ENCODE measurements around the gene LINGO1. TPM values are rescaled to one million over a fixed set of nuclear protein-coding genes. Genes with fewer than 3 reads are reported as not detected.

Gene LINGO1
- polyA plus RNA-seq, 3 donors = not detected

- H3K9me3 ChIP-seq (replicated peaks in 1 of 2; ENCODE audit: control insufficient read depth in 1 of 2, insufficient read depth in 1 of 2, low read length in 2 of 2) = no peaks in the 10 kb centered on the region
- peaks cover 0 to 6% (median 0%) of the 10 kb centered on the region in 7 donors for H3K9me3 Mint-ChIP-seq
Measured at GRCh38 chr15:77564938-77565337, 67.8 kb downstream of the LINGO1 start.

GRCh38 chr15:77564341-77564740, 68.4 kb downstream of the LINGO1 start:
- intact Hi-C loops (cut with micrococcal nuclease) = no loop called here
- Mint-ChIP-seq H3K4me1 (peaks cover 5% of the 10 kb centered on the region), H3K27me3 (ENCODE audit: low read depth in 3 of 3) (peaks cover 2 to 7% (median 3%) of the 10 kb centered on the region in 3 donors)

More at GRCh38 chr15:77564938-77565337, 67.8 kb downstream of the LINGO1 start:
- Histone ChIP-seq H3K4me2 (replicated peaks; ENCODE audit: extremely low read depth, low read length, poor library complexity, severe bottlenecking) (no peak overlapping the region), H4K20me1 (ENCODE audit: insufficient read depth, low read length) (no peaks in the 10 kb centered on the region), H3K9ac (ENCODE audit: insufficient read depth, low read length, poor library complexity, severe bottlenecking) (no peak overlapping the region), H3K4me3 (replicated peaks in 1 of 3; ENCODE audit: low read depth in 2 of 3, low read length in 3 of 3) (no peak overlapping the region), H3K36me3 (replicated peaks in 1 of 2; ENCODE audit: control insufficient read depth in 1 of 2, insufficient read depth in 2 of 2, low read length in 2 of 2) (no peaks in the 10 kb centered on the region), H3K4me1 (ENCODE audit: control insufficient read depth in 1 of 2, insufficient read depth in 2 of 2, low read length in 2 of 2) (peaks cover 8 to 9% of the 10 kb centered on the region in 2 donors), H3K79me2 (ENCODE audit: insufficient read depth, low read length) (no peaks in the 10 kb centered on the region), H2AFZ (ENCODE audit: insufficient read depth, low read depth, low read length, poor library complexity, severe bottlenecking) (no peak overlapping the region), H3K27me3 (ENCODE audit: control insufficient read depth in 2 of 2, insufficient read depth in 2 of 2, low read length in 2 of 2) (no peaks in the 10 kb centered on the region), H3K27ac (ENCODE audit: low read depth in 1 of 2, low read length in 2 of 2) (no peak overlapping the region)
- Mint-ChIP-seq H3K27ac (peak overlapping the region in 1 of 7 donors; percentile 15), H3K36me3 (no peaks in the 10 kb centered on the region), H3K4me1 (peaks cover 11% of the 10 kb centered on the region), H3K27me3 (ENCODE audit: low read depth in 3 of 3) (peaks cover 2 to 7% (median 5%) of the 10 kb centered on the region in 3 donors), H3K4me3 (no peak overlapping the region)
- no peak for DNase-seq
- 100% methylated on average over 6 of the region's 9 CpGs for WGBS (ENCODE audit: insufficient coverage)
- TF ChIP-seq CTCF (IDR thresholded peaks at IDR 0.05) = no peak
- intact Hi-C loops (cut with micrococcal nuclease) = no loop called here

More at GRCh38 chr15:77564341-77564740, 68.4 kb downstream of the LINGO1 start:
- no peaks in the 10 kb centered on the region for H3K27me3 ChIP-seq (ENCODE audit: control insufficient read depth in 2 of 2, insufficient read depth in 2 of 2, low read length in 2 of 2)
- WGBS (ENCODE audit: insufficient coverage) = no CpG with 5 or more reads among the region's 3 CpGs
- H3K27ac Mint-ChIP-seq = no peak overlapping the region
- peaks cover 0 to 6% (median 0%) of the 10 kb centered on the region in 7 donors for H3K9me3 Mint-ChIP-seq
- H3K36me3 ChIP-seq (replicated peaks in 1 of 2; ENCODE audit: control insufficient read depth in 1 of 2, insufficient read depth in 2 of 2, low read length in 2 of 2) = no peaks in the 10 kb centered on the region
- DNase-seq = no peak
- H3K9ac ChIP-seq (ENCODE audit: insufficient read depth, low read length, poor library complexity, severe bottlenecking) = no peak overlapping the region
- no peak overlapping the region for H3K4me2 ChIP-seq (replicated peaks; ENCODE audit: extremely low read depth, low read length, poor library complexity, severe bottlenecking)
- H3K4me3 ChIP-seq (replicated peaks in 1 of 3; ENCODE audit: low read depth in 2 of 3, low read length in 3 of 3) = no peak overlapping the region
- H3K9me3 ChIP-seq (replicated peaks in 1 of 2; ENCODE audit: control insufficient read depth in 1 of 2, insufficient read depth in 1 of 2, low read length in 2 of 2) = no peaks in the 10 kb centered on the region
- no peak overlapping the region for H3K27ac ChIP-seq (ENCODE audit: low read depth in 1 of 2, low read length in 2 of 2)
- H3K36me3 Mint-ChIP-seq = no peaks in the 10 kb centered on the region
- peaks cover 3 to 5% of the 10 kb centered on the region in 2 donors for H3K4me1 ChIP-seq (ENCODE audit: control insufficient read depth in 1 of 2, insufficient read depth in 2 of 2, low read length in 2 of 2)
- H3K4me3 Mint-ChIP-seq = no peak overlapping the region
- TF ChIP-seq CTCF (IDR thresholded peaks at IDR 0.05) = no peak
- no peak overlapping the region for H2AFZ ChIP-seq (ENCODE audit: insufficient read depth, low read depth, low read length, poor library complexity, severe bottlenecking)
- H4K20me1 ChIP-seq (ENCODE audit: insufficient read depth, low read length) = no peaks in the 10 kb centered on the region
- no peaks in the 10 kb centered on the region for H3K79me2 ChIP-seq (ENCODE audit: insufficient read depth, low read length)

All from CD14-positive monocyte (primary cell).